Measurements from ENCODE around the gene IKZF3. TPM values are rescaled to one million over a fixed set of nuclear protein-coding genes. Genes with fewer than 3 reads are reported as not detected.

IKZF3 gene
- total and polyA plus RNA-seq, 10 of the 15 experiments (the other 5 are each of a cell fraction or from before 2014, with no cell fraction given): 5.5 to 98.2 (median 47.6) TPM

DNA sequence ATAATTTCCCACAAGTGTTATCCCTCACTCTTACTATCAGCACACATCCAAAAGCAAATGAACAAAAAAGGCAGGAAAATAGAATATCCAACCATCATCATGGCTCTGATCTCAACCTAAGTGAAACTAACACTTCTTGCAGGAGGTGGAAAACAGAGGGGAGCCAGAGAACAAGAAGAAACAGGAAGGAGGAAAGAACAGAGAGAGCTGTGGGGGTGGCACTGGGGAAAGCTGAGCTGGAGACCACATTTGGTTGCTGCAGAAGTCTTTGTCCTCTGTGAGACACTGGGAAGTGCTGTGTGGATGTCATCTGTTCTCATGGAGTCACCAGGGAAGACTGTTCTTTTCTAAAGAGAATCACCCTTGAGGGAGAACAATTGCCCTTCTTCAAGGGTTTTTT lies 91.7 kb downstream of the IKZF3 start (continued):
- no peak for TF ChIP-seq MTA3 (IDR thresholded peaks at IDR 0.05; ENCODE audit: borderline replicate concordance, low read length)

DNA sequence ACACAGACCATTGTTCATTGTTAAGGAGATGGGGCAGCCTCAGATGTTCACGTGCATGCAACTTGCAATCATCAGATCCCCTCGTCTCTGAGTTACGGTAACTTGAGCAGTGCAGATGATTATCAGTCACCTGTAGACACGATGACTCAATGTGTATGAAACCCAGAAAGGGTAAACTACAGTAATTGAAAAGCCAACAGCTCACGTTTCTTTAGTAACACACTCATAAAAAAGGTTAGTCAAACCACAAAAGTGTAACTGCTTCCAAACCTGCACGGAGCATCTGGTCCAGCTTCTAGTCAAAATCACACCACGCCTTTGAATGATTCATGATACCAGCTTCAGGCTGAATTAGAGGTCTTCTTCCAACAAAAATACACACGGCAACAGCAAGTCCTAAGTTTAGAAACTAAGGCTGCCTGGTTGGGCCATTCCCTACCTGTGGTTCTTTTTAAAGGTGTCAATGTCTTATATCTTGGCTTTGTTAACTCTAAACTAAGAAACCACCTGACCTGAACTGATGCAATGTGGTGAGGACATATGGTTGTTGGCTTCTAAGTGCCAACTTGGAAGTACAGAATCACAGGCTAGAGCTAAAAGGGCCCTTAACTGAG lies 94.0 kb downstream of the IKZF3 start:
- peaks cover 15 to 50% of the 10 kb centered on the region in 2 experiments for H3K36me3 ChIP-seq (ENCODE audit: control insufficient read depth in 2 of 2, insufficient read depth in 2 of 2, low read length in 1 of 2)
- peak overlapping the region; percentile 5; the same call in 1 of the 2 replicates for H3K9ac ChIP-seq (ENCODE audit: control insufficient read depth, insufficient read depth, low read length)
- peaks cover 85% of the 10 kb centered on the region for H3K4me1 ChIP-seq (ENCODE audit: control insufficient read depth, insufficient read depth, low read length)
- FAIRE-seq: peak; percentile 57
- POLR2A ChIA-PET: interaction anchor here (0.6 to 1.9 kb wide), 10 partner anchors 9 to 95 kb away, joined by 3 to 7 read pairs (median 4); partner anchors contain the start of gene IKZF3
- in situ Hi-C loops (cut with MboI): no loop called here
- no peaks in the 10 kb centered on the region for H3K9me3 ChIP-seq (replicated peaks; ENCODE audit: control insufficient read depth, insufficient read depth, low read length)
- peaks cover 96% of the 10 kb centered on the region for H3K79me2 ChIP-seq (ENCODE audit: control insufficient read depth, insufficient read depth, low read length)
- RAD21 ChIA-PET (ENCODE audit: unreplicated experiment): interaction anchor here (1.0 to 2.2 kb wide), 9 partner anchors 8 to 169 kb away, joined by 3 to 21 read pairs (median 5); no protein-coding TSS in a partner anchor
- intact Hi-C loops (cut with micrococcal nuclease; ENCODE audit: unreplicated experiment): loop anchor here (5.0 kb wide), 1 partner anchor 77 kb away; no protein-coding TSS in a partner anchor
- H4K20me1 ChIP-seq (ENCODE audit: control insufficient read depth, insufficient read depth): no peaks in the 10 kb centered on the region; the same call in 1 of the 2 replicates
- peak overlapping the region; percentile 79; the same call in 1 of the 2 replicates for H3K4me3 ChIP-seq
- no peaks in the 10 kb centered on the region for H3K27me3 ChIP-seq (replicated peaks in 1 of 2; ENCODE audit: control insufficient read depth in 2 of 2, insufficient read depth in 2 of 2, low read length in 1 of 2)
- H3K4me2 ChIP-seq (ENCODE audit: control insufficient read depth, insufficient read depth): peak overlapping the region; percentile 97
- no TSS peak for BruUV-seq (replicated peaks)
- peak; percentile 81 for ATAC-seq
- H3K27ac ChIP-seq (ENCODE audit: control insufficient read depth, insufficient read depth): peak overlapping the region; percentile 95
- CTCF ChIA-PET: interaction anchor here (0.6 to 1.9 kb wide), 9 partner anchors 9 to 94 kb away, joined by 3 to 14 read pairs (median 5); partner anchors contain the start of gene IKZF3
- SMC1A ChIA-PET (ENCODE audit: uncharacterized antibody, unreplicated experiment): interaction anchor here (0.9 to 2.2 kb wide), 9 partner anchors 9 to 93 kb away, joined by 3 to 30 read pairs (median 3); no protein-coding TSS in a partner anchor
- H2AFZ ChIP-seq (ENCODE audit: control insufficient read depth, low read depth, low read length): no peak overlapping the region
- DNase-seq (ENCODE audit: low read depth, low spot score): peak; percentile 84
- under 1% methylated on average over 8 of the region's 8 CpGs for WGBS (ENCODE audit: insufficient coverage, insufficient replicate concordance, low lambda C conversion rate, missing lambda C conversion rate)
- TF ChIP-seq, protein P1, sequence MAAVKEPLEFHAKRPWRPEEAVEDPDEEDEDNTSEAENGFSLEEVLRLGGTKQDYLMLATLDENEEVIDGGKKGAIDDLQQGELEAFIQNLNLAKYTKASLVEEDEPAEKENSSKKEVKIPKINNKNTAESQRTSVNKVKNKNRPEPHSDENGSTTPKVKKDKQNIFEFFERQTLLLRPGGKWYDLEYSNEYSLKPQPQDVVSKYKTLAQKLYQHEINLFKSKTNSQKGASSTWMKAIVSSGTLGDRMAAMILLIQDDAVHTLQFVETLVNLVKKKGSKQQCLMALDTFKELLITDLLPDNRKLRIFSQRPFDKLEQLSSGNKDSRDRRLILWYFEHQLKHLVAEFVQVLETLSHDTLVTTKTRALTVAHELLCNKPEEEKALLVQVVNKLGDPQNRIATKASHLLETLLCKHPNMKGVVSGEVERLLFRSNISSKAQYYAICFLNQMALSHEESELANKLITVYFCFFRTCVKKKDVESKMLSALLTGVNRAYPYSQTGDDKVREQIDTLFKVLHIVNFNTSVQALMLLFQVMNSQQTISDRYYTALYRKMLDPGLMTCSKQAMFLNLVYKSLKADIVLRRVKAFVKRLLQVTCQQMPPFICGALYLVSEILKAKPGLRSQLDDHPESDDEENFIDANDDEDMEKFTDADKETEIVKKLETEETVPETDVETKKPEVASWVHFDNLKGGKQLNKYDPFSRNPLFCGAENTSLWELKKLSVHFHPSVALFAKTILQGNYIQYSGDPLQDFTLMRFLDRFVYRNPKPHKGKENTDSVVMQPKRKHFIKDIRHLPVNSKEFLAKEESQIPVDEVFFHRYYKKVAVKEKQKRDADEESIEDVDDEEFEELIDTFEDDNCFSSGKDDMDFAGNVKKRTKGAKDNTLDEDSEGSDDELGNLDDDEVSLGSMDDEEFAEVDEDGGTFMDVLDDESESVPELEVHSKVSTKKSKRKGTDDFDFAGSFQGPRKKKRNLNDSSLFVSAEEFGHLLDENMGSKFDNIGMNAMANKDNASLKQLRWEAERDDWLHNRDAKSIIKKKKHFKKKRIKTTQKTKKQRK (IDR thresholded peaks at IDR 0.05; ENCODE audit: low read depth, low read length): no peak
- TF ChIP-seq RAD21 (IDR thresholded peaks at IDR 0.05; ENCODE audit: insufficient read depth, low read depth, low read length) (no peak), ZZZ3 (IDR thresholded peaks at IDR 0.05; ENCODE audit: control insufficient read depth, insufficient read length, low read depth) (no peak), SUZ12 (IDR thresholded peaks at IDR 0.05; ENCODE audit: unreplicated experiment) (no peak), RBBP5 (conservative IDR thresholded peaks at IDR 0.05) (no peak), NR2C2 (IDR thresholded peaks at IDR 0.05; ENCODE audit: borderline replicate concordance, control insufficient read depth, insufficient read length, low read depth) (no peak), ZNF24 (IDR thresholded peaks at IDR 0.05) (no peak), SIN3A (IDR thresholded peaks at IDR 0.05; ENCODE audit: low read depth, low read length) (no peak), ZBED1 (IDR thresholded peaks at IDR 0.05; ENCODE audit: borderline replicate concordance) (peak; percentile 82), POLR2A (IDR thresholded peaks at IDR 0.05; ENCODE audit: low read depth, low read length) (no peak; the same call in 1 of the 2 replicates)
- TF ChIP-seq, protein P2, sequence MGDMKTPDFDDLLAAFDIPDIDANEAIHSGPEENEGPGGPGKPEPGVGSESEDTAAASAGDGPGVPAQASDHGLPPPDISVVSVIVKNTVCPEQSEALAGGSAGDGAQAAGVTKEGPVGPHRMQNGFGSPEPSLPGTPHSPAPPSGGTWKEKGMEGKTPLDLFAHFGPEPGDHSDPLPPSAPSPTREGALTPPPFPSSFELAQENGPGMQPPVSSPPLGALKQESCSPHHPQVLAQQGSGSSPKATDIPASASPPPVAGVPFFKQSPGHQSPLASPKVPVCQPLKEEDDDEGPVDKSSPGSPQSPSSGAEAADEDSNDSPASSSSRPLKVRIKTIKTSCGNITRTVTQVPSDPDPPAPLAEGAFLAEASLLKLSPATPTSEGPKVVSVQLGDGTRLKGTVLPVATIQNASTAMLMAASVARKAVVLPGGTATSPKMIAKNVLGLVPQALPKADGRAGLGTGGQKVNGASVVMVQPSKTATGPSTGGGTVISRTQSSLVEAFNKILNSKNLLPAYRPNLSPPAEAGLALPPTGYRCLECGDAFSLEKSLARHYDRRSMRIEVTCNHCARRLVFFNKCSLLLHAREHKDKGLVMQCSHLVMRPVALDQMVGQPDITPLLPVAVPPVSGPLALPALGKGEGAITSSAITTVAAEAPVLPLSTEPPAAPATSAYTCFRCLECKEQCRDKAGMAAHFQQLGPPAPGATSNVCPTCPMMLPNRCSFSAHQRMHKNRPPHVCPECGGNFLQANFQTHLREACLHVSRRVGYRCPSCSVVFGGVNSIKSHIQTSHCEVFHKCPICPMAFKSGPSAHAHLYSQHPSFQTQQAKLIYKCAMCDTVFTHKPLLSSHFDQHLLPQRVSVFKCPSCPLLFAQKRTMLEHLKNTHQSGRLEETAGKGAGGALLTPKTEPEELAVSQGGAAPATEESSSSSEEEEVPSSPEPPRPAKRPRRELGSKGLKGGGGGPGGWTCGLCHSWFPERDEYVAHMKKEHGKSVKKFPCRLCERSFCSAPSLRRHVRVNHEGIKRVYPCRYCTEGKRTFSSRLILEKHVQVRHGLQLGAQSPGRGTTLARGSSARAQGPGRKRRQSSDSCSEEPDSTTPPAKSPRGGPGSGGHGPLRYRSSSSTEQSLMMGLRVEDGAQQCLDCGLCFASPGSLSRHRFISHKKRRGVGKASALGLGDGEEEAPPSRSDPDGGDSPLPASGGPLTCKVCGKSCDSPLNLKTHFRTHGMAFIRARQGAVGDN (IDR thresholded peaks at IDR 0.05): peak; percentile 11; the same call in 1 of the 2 replicates
